Heart right ventricle (tissue), 16 donors: Measurements from ENCODE around the gene KCNJ5. TPM values are rescaled to one million over a fixed set of nuclear protein-coding genes. Genes with fewer than 3 reads are reported as not detected.

Experiments used
- ATAC-seq, 8 donors: fragments of 200-7000 bp; cut with Tn5 transposase; one replicate each; pipeline ENCODE4 v1.9.1; 2020; ENCODE audit warnings: mild to moderate bottlenecking in 8 of 8, moderate library complexity in 8 of 8, moderate number of reproducible peaks in 1 of 8
- DNase-seq, 2 donors: peaks; one replicate each; pipeline ENCODE4 v3.0.0-alpha.2; 2020
- H3K27ac ChIP-seq, 10 donors: fragments of 200-600 bp; sonication (generic) in 2 of 10; one replicate each; pipeline versions ENCODE4 v1.5.0 to v1.8.0; 2020 to 2022; ENCODE audit warnings: mild to moderate bottlenecking in 3 of 10
- H3K27me3 ChIP-seq, 7 donors: fragments of 200-600 bp; one replicate each; pipeline ENCODE4 v1.8.0; 2021 to 2022; ENCODE audit warnings: mild to moderate bottlenecking in 2 of 7
- H3K36me3 ChIP-seq, 9 donors: fragments of 200-600 bp; sonication (generic) in 1 of 9; one replicate each; pipeline versions ENCODE4 v1.5.0 to v1.8.0; 2020 to 2022; ENCODE audit warnings: mild to moderate bottlenecking in 2 of 9
- H3K4me1 ChIP-seq, 9 donors: fragments of 200-600 bp; sonication (generic) in 1 of 9; one replicate each; pipeline versions ENCODE4 v1.5.0 to v1.8.0; 2020 to 2022; ENCODE audit warnings: mild to moderate bottlenecking in 4 of 9
- H3K4me3 ChIP-seq, 10 donors: fragments of 200-600 bp; sonication (generic) in 2 of 10; one replicate each; pipeline versions ENCODE4 v1.5.0 to v1.8.0; 2020 to 2022; ENCODE audit warnings: mild to moderate bottlenecking in 7 of 10, moderate library complexity in 2 of 10
- H3K9me3 ChIP-seq, 11 donors: fragments of 200-600 bp in 10 of 11; sonication (generic) in 2 of 11; one replicate each; pipeline versions ENCODE4 v1.5.0 to v1.8.0; 2013 to 2022; ENCODE audit warnings: mild to moderate bottlenecking in 2 of 11, control low read depth in 1 of 11, moderate library complexity in 1 of 11
- WGBS, 2 donors: extraction: QIAGEN DNeasy Blood & Tissue Kit; methylation state at CpG; one replicate each; pipeline ENCODE4 v1.1.7; 2013; ENCODE audit warnings: inconsistent platforms in 1 of 2; 5-methylcytosine and 5-hydroxymethylcytosine counted together
- intact Hi-C, 10 donors: fragments of 100-400 bp; cut with DNase I; formaldehyde crosslinking; loops; one replicate each; pipeline versions ENCODE4 v1.11.1 to v1.14.2; 2022
- long read RNA-seq, 3 donors: library from polyadenylated mRNA; unstranded; transcript quantifications; one replicate each; pipeline ENCODE4 v2.0.0, GENCODE V29; 2020 to 2021
- polyA plus RNA-seq, 2 donors: library from polyadenylated mRNA; stranded (reverse); fragments of 200-250 nt; gene quantifications; one replicate each; pipeline ENCODE4 v1.2.3, GENCODE V29; 2013
- total RNA-seq, 10 donors: library from RNA; stranded (reverse); fragmentation: NEBNext Ultra II Directional in 3 of 10; extraction: Animal tissue kit (Norgen Biotek cat#: 25700) in 3 of 10; gene quantifications; one replicate each; pipeline versions ENCODE4 v1.2.1 to v1.2.4, GENCODE V29; 2021 to 2023
- TF ChIP-seq, protein P1 (sequence below), 9 donors: fragments of 200-600 bp; sonication (generic) in 2 of 9; IDR thresholded peaks; one replicate each; pipeline versions ENCODE4 v1.5.0 to v1.8.0; 2021 to 2022; ENCODE audit warnings: antibody characterized with exemption in 9 of 9, mild to moderate bottlenecking in 5 of 9, moderate library complexity in 1 of 9
- donor health status: Arrhythmogenic right ventricular cardiomyopathy.
- donor health status: ischemic (EF 13 %, LVEDD 7.1; RV severe dilation, severe dysfunction).
- donor health status: healthy with polysubstance abuse.
- donor health status: DM: no; HTN: yes; CAD: no.
- donor health status: DM: no; HTN: no; CAD: no.
- donor health status: ischemic (EF 25% LVEDD 6.9; RV normal size, moderate dysfunction).
- donor health status: ischemic (EF 25% LVEDD 5.7; RV mildly dilated, moderate dysfunction).
- donor health status: healthy.
- donor health status: DM: yes; HTN: yes; CAD: no.
- donor health status: Ischemic cardiomyopathy.
- donor health status: ischemic (EF 35%, LVEDD 5.7; RV mildly dilated, moderate dysfunction).
- donor health status: nonischemic (EF 11% LVEDD 7.7; RV severe dilation, severe dysfunction).
- donor health status: DM: yes; HTN: yes; CAD: no.
- donor health status: PGD.
- donor health status: ischemic (EF 29% LVEDD 5.4; RV normal size, mild dysfunction).
- donor health status: nonischemic (EF 23%, LVEDD 6.1; RV moderate dilation, normal function).

KCNJ5 gene
- total RNA-seq (10 to 100 TPM in 4 of 10 donors, 1 to 10 TPM in 6; 3.4 to 32.1 (median 8.9) TPM), polyA plus RNA-seq (1 to 10 TPM; 1.2 to 2.6 TPM)
- long read RNA-seq, donor 1, full-length matches to known transcripts, result 10 of 17 reads
- long read RNA-seq, donor 1, partial matches to known transcripts, result 1 of 17 reads
- long read RNA-seq, donor 1, other reads (novel, unspliced or antisense), result 6 of 17 reads
- long read RNA-seq, donor 2, full-length matches to known transcripts, result 14 of 27 reads
- long read RNA-seq, donor 2, partial matches to known transcripts, result 3 of 27 reads
- long read RNA-seq, donor 2, other reads (novel, unspliced or antisense), result 10 of 27 reads
- long read RNA-seq, donor 3, full-length matches to known transcripts, result 22 of 36 reads
- long read RNA-seq, donor 3, partial matches to known transcripts, result 5 of 36 reads
- long read RNA-seq, donor 3, other reads (novel, unspliced or antisense), result 9 of 36 reads

DNA sequence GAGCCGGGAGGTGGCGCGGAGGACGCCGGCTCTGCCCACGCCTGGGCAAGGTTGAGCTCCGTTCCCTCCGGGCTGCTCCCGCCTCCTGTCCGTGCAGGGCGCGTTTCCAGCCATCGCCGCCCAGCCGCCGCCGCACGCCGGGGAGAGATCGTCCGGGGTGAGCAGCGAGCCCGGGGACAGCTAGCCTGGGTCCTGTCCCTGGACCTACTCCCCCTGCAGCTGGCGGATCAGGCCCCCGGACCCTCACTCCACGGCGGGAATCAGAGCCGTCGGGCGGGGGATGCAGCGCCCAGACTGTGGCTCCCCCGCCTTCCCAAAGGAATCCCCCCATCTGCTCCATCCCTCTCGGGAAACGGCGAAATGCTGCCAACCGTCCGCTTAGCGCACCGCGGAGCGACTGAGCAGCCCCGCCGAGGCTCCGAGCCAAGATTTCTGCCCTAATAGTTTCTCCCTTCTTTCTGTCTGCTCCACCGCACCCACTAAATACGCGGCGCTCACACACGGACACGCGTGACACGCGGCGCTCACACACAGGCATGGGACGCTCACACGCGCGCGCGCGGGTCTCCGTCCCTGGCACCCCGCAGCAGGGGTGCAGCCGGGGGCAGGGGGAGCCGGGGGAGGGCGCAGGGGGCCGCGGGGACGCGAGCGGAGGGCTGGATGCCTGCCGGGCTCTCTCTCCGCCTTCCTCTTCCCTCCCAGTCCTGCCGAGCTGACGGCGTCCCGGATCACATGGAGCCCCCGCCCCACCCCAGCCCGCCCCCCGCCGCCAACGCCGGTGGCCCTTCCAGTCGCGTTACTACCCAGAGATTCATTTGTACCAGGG is at the start of gene KCNJ5:
Gene KCNJ5, plus strand, starts transcription at position 814 of the 826 bp plus-strand sequence. CDS start 19,918 bp downstream, outside the sequence.
- intact Hi-C loops, result no loop called here
- ATAC-seq, result peak; percentile 38 to 56 (median 50)

DNA sequence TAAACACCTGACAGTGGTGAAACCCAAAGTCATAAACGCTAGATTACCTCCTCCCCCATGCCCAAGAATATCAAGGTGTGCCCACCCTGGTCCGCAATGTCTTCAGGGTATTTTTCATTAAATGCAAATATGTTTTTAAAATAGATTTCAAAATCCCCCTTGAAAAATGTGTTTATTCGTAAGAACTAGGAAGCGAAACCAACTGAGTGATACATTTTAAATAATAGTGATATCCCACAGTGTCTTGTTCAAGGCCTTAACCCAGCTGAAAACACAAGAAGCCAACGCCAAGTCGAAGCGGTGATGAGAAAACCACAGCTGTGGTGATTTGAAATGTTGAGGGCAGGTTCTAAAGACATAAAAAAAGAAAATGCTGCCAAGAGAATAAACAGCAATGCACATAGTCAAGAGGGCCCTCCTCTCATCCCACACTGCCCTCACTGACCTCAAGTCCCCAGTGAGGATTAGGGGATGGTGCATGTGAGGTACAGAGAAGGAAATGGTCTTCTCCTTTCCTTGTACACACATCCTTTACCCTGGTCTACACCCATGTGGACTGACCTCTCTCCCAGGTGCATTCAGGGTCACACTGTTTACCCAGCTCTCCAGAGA is 49.6 kb upstream of the KCNJ5 start:
- intact Hi-C loops, result loop anchor here in 1 of 10 donors (10.0 kb wide), 1 partner anchor 657 kb away; no protein-coding TSS in a partner anchor

More for the DNA sequence above, at the start of gene KCNJ5:
- H3K36me3 ChIP-seq, result no peaks in the 10 kb centered on the region
- TF ChIP-seq, protein P1, sequence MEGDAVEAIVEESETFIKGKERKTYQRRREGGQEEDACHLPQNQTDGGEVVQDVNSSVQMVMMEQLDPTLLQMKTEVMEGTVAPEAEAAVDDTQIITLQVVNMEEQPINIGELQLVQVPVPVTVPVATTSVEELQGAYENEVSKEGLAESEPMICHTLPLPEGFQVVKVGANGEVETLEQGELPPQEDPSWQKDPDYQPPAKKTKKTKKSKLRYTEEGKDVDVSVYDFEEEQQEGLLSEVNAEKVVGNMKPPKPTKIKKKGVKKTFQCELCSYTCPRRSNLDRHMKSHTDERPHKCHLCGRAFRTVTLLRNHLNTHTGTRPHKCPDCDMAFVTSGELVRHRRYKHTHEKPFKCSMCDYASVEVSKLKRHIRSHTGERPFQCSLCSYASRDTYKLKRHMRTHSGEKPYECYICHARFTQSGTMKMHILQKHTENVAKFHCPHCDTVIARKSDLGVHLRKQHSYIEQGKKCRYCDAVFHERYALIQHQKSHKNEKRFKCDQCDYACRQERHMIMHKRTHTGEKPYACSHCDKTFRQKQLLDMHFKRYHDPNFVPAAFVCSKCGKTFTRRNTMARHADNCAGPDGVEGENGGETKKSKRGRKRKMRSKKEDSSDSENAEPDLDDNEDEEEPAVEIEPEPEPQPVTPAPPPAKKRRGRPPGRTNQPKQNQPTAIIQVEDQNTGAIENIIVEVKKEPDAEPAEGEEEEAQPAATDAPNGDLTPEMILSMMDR (IDR thresholded peaks at IDR 0.05), result no peak
- 1% methylated on average over 75 to 85 of the region's 85 CpGs for WGBS, 2 donors
- H3K4me3 ChIP-seq, result peak within 1 kb of the TSS; percentile 43 to 62 (median 55)
- DNase-seq, result peak; percentile 38 to 54
- H3K9me3 ChIP-seq, result no peaks in the 10 kb centered on the region
- peak within 1 kb of the TSS in 9 of 10 donors; percentile 53 to 83 (median 74) for H3K27ac ChIP-seq
- peaks cover 5 to 57% (median 26%) of the 10 kb centered on the region in 9 donors for H3K4me1 ChIP-seq
- peaks cover 0 to 40% (median 29%) of the 10 kb centered on the region in 7 donors for H3K27me3 ChIP-seq

DNA sequence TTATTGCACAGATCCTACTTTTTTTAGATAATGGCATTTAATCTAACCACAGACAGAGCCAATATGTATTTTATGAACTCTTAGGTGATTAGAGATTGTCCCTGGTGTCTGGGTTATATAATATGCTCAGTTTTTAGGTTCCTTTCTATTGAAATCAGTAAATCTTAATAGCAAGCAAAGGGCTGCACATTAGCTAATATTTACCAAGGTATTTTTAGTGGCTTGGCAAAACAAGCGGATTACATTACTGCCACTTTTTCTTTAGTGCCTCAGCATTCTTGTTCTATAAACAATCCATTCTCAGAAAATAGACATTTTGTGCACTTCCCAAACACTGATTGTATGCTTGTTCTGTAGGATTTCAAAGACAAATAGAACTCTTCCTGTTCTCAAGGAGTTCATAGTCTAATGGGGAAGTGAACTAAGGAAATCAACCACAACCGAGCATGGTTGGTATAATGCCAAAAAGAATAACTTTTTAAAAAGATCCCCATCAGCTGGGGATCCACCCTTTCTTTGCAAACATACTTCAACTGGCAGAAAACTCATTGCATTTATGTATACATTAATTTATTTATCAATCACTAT is 47.9 kb upstream of the KCNJ5 start:
- Histone ChIP-seq H3K36me3 (no peaks in the 10 kb centered on the region), H3K27me3 (no peaks in the 10 kb centered on the region), H3K4me1 (peaks cover 0 to 32% (median 5%) of the 10 kb centered on the region in 9 donors), H3K4me3 (no peak overlapping the region), H3K27ac (peak overlapping the region in 1 of 10 donors; percentile 29), H3K9me3 (no peaks in the 10 kb centered on the region)
- intact Hi-C loops, result loop anchor here in 1 of 10 donors (10.0 kb wide), 1 partner anchor 658 kb away; no protein-coding TSS in a partner anchor
- ATAC-seq (peak in 1 of 8 donors; percentile 39), DNase-seq (no peak)
- WGBS, 2 donors, result 57 to 82% methylated on average over 2 of the region's 2 CpGs
- TF ChIP-seq, protein P1 (IDR thresholded peaks at IDR 0.05), result no peak

More for the DNA sequence above, 49.6 kb upstream of the KCNJ5 start:
- ATAC-seq, result no peak
- Histone ChIP-seq H3K9me3 (no peaks in the 10 kb centered on the region), H3K27ac (no peak overlapping the region), H3K27me3 (no peaks in the 10 kb centered on the region), H3K4me1 (peaks cover 0 to 47% (median 10%) of the 10 kb centered on the region in 9 donors), H3K36me3 (no peaks in the 10 kb centered on the region), H3K4me3 (no peak overlapping the region)
- TF ChIP-seq, protein P1 (IDR thresholded peaks at IDR 0.05), result no peak
- 92 to 94% methylated on average over 7 of the region's 7 CpGs for WGBS, 2 donors
- no peak for DNase-seq
